Activated CD4-positive, alpha-beta T cell treated with anti-CD3 and anti-CD28 coated beads, Interleukin-2, Interleukin-4, amounts not matched to agents 100 ng/mL and 50 ng/mL, durations not matched to agents 16 hours and 8 hours (primary cell): ENCODE measurements around the gene SUN1.

Source experiments
- DNase-seq: peaks from one replicate; pipeline ENCODE4 v3.0.0-alpha.2; 2020; ENCODE audit warnings: low spot score

SUN1 gene

GRCh38 chr7:805261-805660 lies 27.0 kb upstream of the SUN1 start:
- DNase-seq, result no peak

- DNase-seq, result no peak
These were observed 16.7 kb upstream of the SUN1 start for GRCh38 chr7:815284-816216.

- DNase-seq, result peak; percentile 98
These were observed 16.0 kb upstream of the SUN1 start for GRCh38 chr7:816300-816750.

- peak; percentile 30 for DNase-seq
These were observed 15.3 kb upstream of the SUN1 start for GRCh38 chr7:816751-817671.

- peak; percentile 24 for DNase-seq
These were observed 14.1 kb upstream of the SUN1 start for GRCh38 chr7:818031-818699.

- DNase-seq, result peak; percentile 6
These were observed 11.9 kb upstream of the SUN1 start for GRCh38 chr7:820341-820740.

GRCh38 chr7:821688-822087 lies 10.6 kb upstream of the SUN1 start:
- DNase-seq, result no peak

GRCh38 chr7:822692-823276 lies 9.5 kb upstream of the SUN1 start:
- DNase-seq, result no peak

- DNase-seq, result no peak
These were observed 8.6 kb upstream of the SUN1 start for GRCh38 chr7:823649-824048.

GRCh38 chr7:824081-824480 lies 8.2 kb upstream of the SUN1 start:
- DNase-seq, result no peak

- no peak for DNase-seq
These were observed 7.6 kb upstream of the SUN1 start for GRCh38 chr7:824664-825063.

GRCh38 chr7:825386-825785 lies 6.9 kb upstream of the SUN1 start:
- no peak for DNase-seq

GRCh38 chr7:826230-826917 lies 5.9 kb upstream of the SUN1 start:
- DNase-seq, result no peak

- no peak for DNase-seq
These were observed 3.3 kb upstream of the SUN1 start for GRCh38 chr7:828793-829561.

GRCh38 chr7:830069-830468 lies 2.2 kb upstream of the SUN1 start:
- DNase-seq, result no peak

GRCh38 chr7:831596-832166 lies 595 bp upstream of the SUN1 start:
- peak; percentile 82 for DNase-seq

- DNase-seq, result no peak
These were observed 720 bp downstream of the SUN1 start for GRCh38 chr7:832968-833424.

GRCh38 chr7:833601-834258 lies 1.5 kb downstream of the SUN1 start:
- DNase-seq, result no peak

GRCh38 chr7:834277-834676 lies 2.0 kb downstream of the SUN1 start:
- DNase-seq, result no peak
